NB4 (cell line): ENCODE measurements around the gene BAHD1.

ENCODE experiments used
- CTCF ChIP-seq: IDR thresholded peaks from one replicate; pipeline ENCODE4 v1.5.1; 2012; ENCODE audit warnings: low read depth, low read length
- MAX ChIP-seq: IDR thresholded peaks from 2 replicates; pipeline ENCODE4 v1.6.1; 2011; ENCODE audit warnings: low read depth, low read length
- MYC ChIP-seq: IDR thresholded peaks from 2 replicates; pipeline ENCODE4 v1.6.1; 2011; ENCODE audit warnings: low read depth, low read length
- POLR2A ChIP-seq: IDR thresholded peaks from 2 replicates; pipeline ENCODE4 v1.6.1; 2011; ENCODE audit warnings: mild to moderate bottlenecking; ENCODE audit not compliant: insufficient read length; ENCODE audit errors: extremely low read depth

- no peak for TF ChIP-seq CTCF
- no peak for TF ChIP-seq POLR2A
- no peak for TF ChIP-seq MAX
- no peak for TF ChIP-seq MYC
Observed at GRCh38 chr15:40458495-40459371, 18.0 kb downstream of the BAHD1 start.
